K562 (cell line): ENCODE measurements around the gene GRIA1. TPM values are rescaled to one million over a fixed set of nuclear protein-coding genes. Genes with fewer than 3 reads are reported as not detected.

Source experiments
- CBX8 ChIP-seq: fragments of 200-600 bp; sonication (generic); IDR thresholded peaks from 2 replicates; pipeline ENCODE4 v1.6.1; 2012; ENCODE audit warnings: borderline replicate concordance, mixed run types, low read depth, mild to moderate bottlenecking, moderate library complexity, mixed read lengths, low read length, control low read depth, inconsistent platforms; ENCODE audit not compliant: poor library complexity, severe bottlenecking; ENCODE audit errors: extremely low read depth
- KDM4B ChIP-seq, 2 experiments: fragments of 450-650 bp in 1 of 2; sonication (generic) in 1 of 2; IDR thresholded peaks; 2 replicates each; pipeline ENCODE4 v1.6.1; 2016 to 2017; ENCODE audit warnings: borderline replicate concordance in 2 of 2, antibody characterized with exemption in 1 of 2, low read depth in 1 of 2, mild to moderate bottlenecking in 1 of 2
- NR2C2 ChIP-seq, 2 experiments: fragments of 200-800 bp in 1 of 2; sonication (Bioruptor generic) in 1 of 2; sonication (generic) in 1 of 2; formaldehyde crosslinking in 1 of 2; IDR thresholded peaks; 2 replicates each; pipeline versions ENCODE4 v1.6.1 to v1.8.0; 2016 to 2022; ENCODE audit warnings: mild to moderate bottlenecking in 1 of 2, missing compliant biosample characterization in 1 of 2, missing genetic modification characterization in 1 of 2, missing genetic modification reagents in 1 of 2
- RBM39 ChIP-seq: fragments of 200-400 bp; formaldehyde crosslinking; optimal IDR thresholded peaks from 2 replicates; pipeline ENCODE3; 2018; ENCODE audit warnings: low read depth, low read length
- RFX5 ChIP-seq: IDR thresholded peaks from 2 replicates; pipeline ENCODE4 v1.6.1; 2011; ENCODE audit warnings: low read depth, mild to moderate bottlenecking, improper control_type of control experiment, low read length
- TFE3 ChIP-seq: fragments of 450-650 bp; formaldehyde crosslinking; IDR thresholded peaks from 2 replicates; pipeline ENCODE4 v1.4.0; 2020; ENCODE audit warnings: mild to moderate bottlenecking, mixed read lengths
- ZNF133 ChIP-seq: fragments of 250-450 bp; sonication (Bioruptor Pico); IDR thresholded peaks from 2 replicates; pipeline ENCODE4 v1.4.0; 2020; ENCODE audit warnings: mild to moderate bottlenecking
- ZNF239 ChIP-seq: fragments of 250-450 bp; sonication (Bioruptor Pico); IDR thresholded peaks from 2 replicates; pipeline ENCODE4 v1.4.0; 2020; ENCODE audit warnings: mild to moderate bottlenecking
- ZNF586 ChIP-seq: fragments of 450-650 bp; formaldehyde crosslinking; conservative IDR thresholded peaks from 2 replicates; pipeline ENCODE4 v1.4.0; 2020; ENCODE audit warnings: mild to moderate bottlenecking, moderate library complexity
- polyA plus RNA-seq, 8 experiments: library from polyadenylated mRNA; depleted of rRNA in 4 of 8; stranded (reverse) in 5 of 8; unstranded in 3 of 8; fragments of >200 nt; fragmentation: Nextera tagmentation in 2 of 8; fragmentation: Illumina TruSeq in 1 of 8; extraction: Ambion mirVana in 2 of 8; extraction: Trizol in 1 of 8; gene quantifications; 2 replicates each; pipeline versions ENCODE4 v1.2.1 to v1.2.3, GENCODE V29; 2011 to 2014; ENCODE audit warnings: inconsistent platforms in 1 of 8, missing spikeins in 1 of 8
- total RNA-seq, 7 experiments: library from RNA; depleted of rRNA in 6 of 7; stranded (reverse); fragments of >200 nt in 6 of 7; fragmentation: Illumina TruSeq in 2 of 7; extraction: Trizol in 2 of 7; gene quantifications; 2 replicates each; pipeline versions ENCODE4 v1.2.1 to v1.2.3, GENCODE V29; 2011 to 2021; ENCODE audit warnings: low replicate concordance in 1 of 7
- TF ChIP-seq, protein P1 (sequence below): fragments of 450-650 bp; IDR thresholded peaks from 2 replicates; pipeline ENCODE4 v1.6.1; 2016; ENCODE audit warnings: mild to moderate bottlenecking, moderate library complexity

The GRIA1 gene
- total and polyA plus RNA-seq, 9 of the 15 experiments (the other 6 are each of a cell fraction or from before 2014, with no cell fraction given) = not detected

GRCh38 chr5:153807801-153808200, 317.3 kb downstream of the GRIA1 start (continued):
- TF ChIP-seq, protein P1, sequence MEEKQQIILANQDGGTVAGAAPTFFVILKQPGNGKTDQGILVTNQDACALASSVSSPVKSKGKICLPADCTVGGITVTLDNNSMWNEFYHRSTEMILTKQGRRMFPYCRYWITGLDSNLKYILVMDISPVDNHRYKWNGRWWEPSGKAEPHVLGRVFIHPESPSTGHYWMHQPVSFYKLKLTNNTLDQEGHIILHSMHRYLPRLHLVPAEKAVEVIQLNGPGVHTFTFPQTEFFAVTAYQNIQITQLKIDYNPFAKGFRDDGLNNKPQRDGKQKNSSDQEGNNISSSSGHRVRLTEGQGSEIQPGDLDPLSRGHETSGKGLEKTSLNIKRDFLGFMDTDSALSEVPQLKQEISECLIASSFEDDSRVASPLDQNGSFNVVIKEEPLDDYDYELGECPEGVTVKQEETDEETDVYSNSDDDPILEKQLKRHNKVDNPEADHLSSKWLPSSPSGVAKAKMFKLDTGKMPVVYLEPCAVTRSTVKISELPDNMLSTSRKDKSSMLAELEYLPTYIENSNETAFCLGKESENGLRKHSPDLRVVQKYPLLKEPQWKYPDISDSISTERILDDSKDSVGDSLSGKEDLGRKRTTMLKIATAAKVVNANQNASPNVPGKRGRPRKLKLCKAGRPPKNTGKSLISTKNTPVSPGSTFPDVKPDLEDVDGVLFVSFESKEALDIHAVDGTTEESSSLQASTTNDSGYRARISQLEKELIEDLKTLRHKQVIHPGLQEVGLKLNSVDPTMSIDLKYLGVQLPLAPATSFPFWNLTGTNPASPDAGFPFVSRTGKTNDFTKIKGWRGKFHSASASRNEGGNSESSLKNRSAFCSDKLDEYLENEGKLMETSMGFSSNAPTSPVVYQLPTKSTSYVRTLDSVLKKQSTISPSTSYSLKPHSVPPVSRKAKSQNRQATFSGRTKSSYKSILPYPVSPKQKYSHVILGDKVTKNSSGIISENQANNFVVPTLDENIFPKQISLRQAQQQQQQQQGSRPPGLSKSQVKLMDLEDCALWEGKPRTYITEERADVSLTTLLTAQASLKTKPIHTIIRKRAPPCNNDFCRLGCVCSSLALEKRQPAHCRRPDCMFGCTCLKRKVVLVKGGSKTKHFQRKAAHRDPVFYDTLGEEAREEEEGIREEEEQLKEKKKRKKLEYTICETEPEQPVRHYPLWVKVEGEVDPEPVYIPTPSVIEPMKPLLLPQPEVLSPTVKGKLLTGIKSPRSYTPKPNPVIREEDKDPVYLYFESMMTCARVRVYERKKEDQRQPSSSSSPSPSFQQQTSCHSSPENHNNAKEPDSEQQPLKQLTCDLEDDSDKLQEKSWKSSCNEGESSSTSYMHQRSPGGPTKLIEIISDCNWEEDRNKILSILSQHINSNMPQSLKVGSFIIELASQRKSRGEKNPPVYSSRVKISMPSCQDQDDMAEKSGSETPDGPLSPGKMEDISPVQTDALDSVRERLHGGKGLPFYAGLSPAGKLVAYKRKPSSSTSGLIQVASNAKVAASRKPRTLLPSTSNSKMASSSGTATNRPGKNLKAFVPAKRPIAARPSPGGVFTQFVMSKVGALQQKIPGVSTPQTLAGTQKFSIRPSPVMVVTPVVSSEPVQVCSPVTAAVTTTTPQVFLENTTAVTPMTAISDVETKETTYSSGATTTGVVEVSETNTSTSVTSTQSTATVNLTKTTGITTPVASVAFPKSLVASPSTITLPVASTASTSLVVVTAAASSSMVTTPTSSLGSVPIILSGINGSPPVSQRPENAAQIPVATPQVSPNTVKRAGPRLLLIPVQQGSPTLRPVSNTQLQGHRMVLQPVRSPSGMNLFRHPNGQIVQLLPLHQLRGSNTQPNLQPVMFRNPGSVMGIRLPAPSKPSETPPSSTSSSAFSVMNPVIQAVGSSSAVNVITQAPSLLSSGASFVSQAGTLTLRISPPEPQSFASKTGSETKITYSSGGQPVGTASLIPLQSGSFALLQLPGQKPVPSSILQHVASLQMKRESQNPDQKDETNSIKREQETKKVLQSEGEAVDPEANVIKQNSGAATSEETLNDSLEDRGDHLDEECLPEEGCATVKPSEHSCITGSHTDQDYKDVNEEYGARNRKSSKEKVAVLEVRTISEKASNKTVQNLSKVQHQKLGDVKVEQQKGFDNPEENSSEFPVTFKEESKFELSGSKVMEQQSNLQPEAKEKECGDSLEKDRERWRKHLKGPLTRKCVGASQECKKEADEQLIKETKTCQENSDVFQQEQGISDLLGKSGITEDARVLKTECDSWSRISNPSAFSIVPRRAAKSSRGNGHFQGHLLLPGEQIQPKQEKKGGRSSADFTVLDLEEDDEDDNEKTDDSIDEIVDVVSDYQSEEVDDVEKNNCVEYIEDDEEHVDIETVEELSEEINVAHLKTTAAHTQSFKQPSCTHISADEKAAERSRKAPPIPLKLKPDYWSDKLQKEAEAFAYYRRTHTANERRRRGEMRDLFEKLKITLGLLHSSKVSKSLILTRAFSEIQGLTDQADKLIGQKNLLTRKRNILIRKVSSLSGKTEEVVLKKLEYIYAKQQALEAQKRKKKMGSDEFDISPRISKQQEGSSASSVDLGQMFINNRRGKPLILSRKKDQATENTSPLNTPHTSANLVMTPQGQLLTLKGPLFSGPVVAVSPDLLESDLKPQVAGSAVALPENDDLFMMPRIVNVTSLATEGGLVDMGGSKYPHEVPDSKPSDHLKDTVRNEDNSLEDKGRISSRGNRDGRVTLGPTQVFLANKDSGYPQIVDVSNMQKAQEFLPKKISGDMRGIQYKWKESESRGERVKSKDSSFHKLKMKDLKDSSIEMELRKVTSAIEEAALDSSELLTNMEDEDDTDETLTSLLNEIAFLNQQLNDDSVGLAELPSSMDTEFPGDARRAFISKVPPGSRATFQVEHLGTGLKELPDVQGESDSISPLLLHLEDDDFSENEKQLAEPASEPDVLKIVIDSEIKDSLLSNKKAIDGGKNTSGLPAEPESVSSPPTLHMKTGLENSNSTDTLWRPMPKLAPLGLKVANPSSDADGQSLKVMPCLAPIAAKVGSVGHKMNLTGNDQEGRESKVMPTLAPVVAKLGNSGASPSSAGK = no peak
- TF ChIP-seq ZNF133 (CRISPR knock-in tag) = no peak
- no peak for TF ChIP-seq KDM4B (IDR thresholded peaks at IDR 0.05; ENCODE audit: borderline replicate concordance in 2 of 2, low read depth in 1 of 2)
- no peak for TF ChIP-seq ZNF586 (CRISPR knock-in tag)
- TF ChIP-seq RBM39 = no peak
- TF ChIP-seq CBX8 = no peak
- no peak for TF ChIP-seq TFE3 (CRISPR knock-in tag)
- no peak for TF ChIP-seq NR2C2 (CRISPR knock-in tag; IDR thresholded peaks at IDR 0.05)
- TF ChIP-seq NR2C2 (tag; IDR thresholded peaks at IDR 0.05) = no peak
- TF ChIP-seq ZNF239 (CRISPR knock-in tag) = no peak
- TF ChIP-seq RFX5 = no peak
